ENCODE results near the gene ZDHHC19. TPM values are rescaled to one million over a fixed set of nuclear protein-coding genes. Genes with fewer than 3 reads are reported as not detected.

ZDHHC19 gene
- total RNA-seq (2022; extraction: Qiagen RNA extraction; ENCODE audit: low read depth): not detected in 5 replicates

GRCh38 chr3:196210673-196211556 lies at the start of gene ZDHHC19:
TSS of gene ZDHHC19 (minus strand) at chr3:196211400. CDS start at chr3:196211315, 85 bp downstream.

GRCh38 chr3:196216089-196216564 lies 4.9 kb upstream of the ZDHHC19 start, which contains the start of gene SLC51A:
TSS of gene SLC51A (plus strand) at chr3:196216534. CDS start at chr3:196216713, 179 bp downstream.

Other genes with a start within 250 kb of the ZDHHC19 start
- gene TFRC, start 129.3 kb downstream of the ZDHHC19 start, total RNA-seq (2022; extraction: Qiagen RNA extraction; ENCODE audit: low read depth): 68.1 to 107 TPM (median 90.1 TPM) in 5 replicates
- gene SLC51A, start 5.1 kb upstream of the ZDHHC19 start, total RNA-seq (2022; extraction: Qiagen RNA extraction; ENCODE audit: low read depth): not detected in 5 replicates
- gene PCYT1A, start 76.3 kb upstream of the ZDHHC19 start, total RNA-seq (2022; extraction: Qiagen RNA extraction; ENCODE audit: low read depth): 29.7 to 39.4 TPM (median 33.6 TPM) in 5 replicates
- gene DYNLT2B, start 106.8 kb upstream of the ZDHHC19 start, total RNA-seq (2022; extraction: Qiagen RNA extraction; ENCODE audit: low read depth): 21.3 to 27.2 TPM (median 23.2 TPM) in 5 replicates
- 6.4 to 11.8 TPM (median 8.6 TPM) in 5 replicates for gene TM4SF19, start 127.0 kb upstream of the ZDHHC19 start, total RNA-seq (2022; extraction: Qiagen RNA extraction; ENCODE audit: low read depth)
- gene UBXN7, start 221.0 kb upstream of the ZDHHC19 start, total RNA-seq (2022; extraction: Qiagen RNA extraction; ENCODE audit: low read depth): 6.7 to 11.3 TPM (median 7.8 TPM) in 5 replicates

Measured in A549 treated with ZK216348 at 1 μM for 4 hours (cell line).